Esophagus muscularis mucosa (tissue), 4 donors: ENCODE measurements around the gene B4GALT5. TPM values are rescaled to one million over a fixed set of nuclear protein-coding genes. Genes with fewer than 3 reads are reported as not detected.
A peak's percentile ranks its signal among the peaks of the same experiment; 100 is the strongest.

ENCODE experiments used
- DNase-seq: peaks from one replicate; pipeline ENCODE4 v3.0.0-alpha.2; 2017; ENCODE audit errors: extremely low spot score
- H3K27ac ChIP-seq, 4 donors: fragments of 200-600 bp; sonication (generic); replicated peaks in 1 of 4; 1 replicate in 3 of 4; 2 replicates in 1 of 4; pipeline ENCODE4 v1.5.1; 2016 to 2019; ENCODE audit warnings: mild to moderate bottlenecking in 1 of 4
- H3K27me3 ChIP-seq, 4 donors: fragments of 200-600 bp; sonication (generic); one replicate each; pipeline versions ENCODE4 v1.5.1 to v1.6.0; 2016 to 2019
- H3K36me3 ChIP-seq, 4 donors: fragments of 200-600 bp; sonication (generic); one replicate each; pipeline ENCODE4 v1.5.1; 2016 to 2019
- H3K4me1 ChIP-seq, 4 donors: fragments of 200-600 bp; sonication (generic); one replicate each; pipeline ENCODE4 v1.5.1; 2016 to 2019
- H3K4me3 ChIP-seq, 4 donors: fragments of 200-600 bp; sonication (generic); 1 replicate in 2 of 4; 2 replicates in 2 of 4; pipeline ENCODE4 v1.5.1; 2016 to 2019; ENCODE audit warnings: mild to moderate bottlenecking in 4 of 4, moderate library complexity in 1 of 4
- H3K9me3 ChIP-seq, 4 donors: fragments of 200-600 bp; sonication (generic); 1 replicate in 3 of 4; 2 replicates in 1 of 4; pipeline ENCODE4 v1.5.1; 2016 to 2019
- CTCF ChIP-seq, 3 experiments: fragments of 200-600 bp in 2 of 3; fragments of 450-650 bp in 1 of 3; sonication (generic) in 2 of 3; IDR thresholded peaks; one replicate each; pipeline ENCODE4 v1.5.1; 2017 to 2019; ENCODE audit warnings: antibody characterized with exemption in 3 of 3, mild to moderate bottlenecking in 2 of 3, moderate library complexity in 1 of 3
- EP300 ChIP-seq: sonication (generic); formaldehyde crosslinking; IDR thresholded peaks from one replicate; pipeline ENCODE4 v1.6.1; 2017; ENCODE audit warnings: antibody characterized with exemption
- POLR2A ChIP-seq: fragments of 450-650 bp; IDR thresholded peaks from one replicate; pipeline ENCODE4 v1.6.1; 2017; ENCODE audit warnings: antibody characterized with exemption, moderate library complexity, mild to moderate bottlenecking, low read depth
- POLR2AphosphoS5 ChIP-seq, 2 donors: sonication (generic); formaldehyde crosslinking; IDR thresholded peaks; one replicate each; pipeline ENCODE4 v1.6.1; 2017; ENCODE audit warnings: antibody characterized with exemption in 2 of 2
- WGBS: methylation state at CpG from one replicate; pipeline ENCODE4 v1.1.5; 2018; 5-methylcytosine and 5-hydroxymethylcytosine counted together
- intact Hi-C: fragments of 100-400 bp; cut with DNase I; formaldehyde crosslinking; loops from one replicate; pipeline ENCODE4 v1.15.1; 2023
- total RNA-seq, 4 donors: library from RNA; depleted of rRNA; stranded (reverse); fragments of >200 nt; gene quantifications; one replicate each; pipeline versions ENCODE4 v1.1.0 to v1.2.1, GENCODE V29; 2016

Gene B4GALT5
- total RNA-seq, 4 donors from 2014 or later, result 23.3 to 51.2 (median 37.1) TPM

DNA sequence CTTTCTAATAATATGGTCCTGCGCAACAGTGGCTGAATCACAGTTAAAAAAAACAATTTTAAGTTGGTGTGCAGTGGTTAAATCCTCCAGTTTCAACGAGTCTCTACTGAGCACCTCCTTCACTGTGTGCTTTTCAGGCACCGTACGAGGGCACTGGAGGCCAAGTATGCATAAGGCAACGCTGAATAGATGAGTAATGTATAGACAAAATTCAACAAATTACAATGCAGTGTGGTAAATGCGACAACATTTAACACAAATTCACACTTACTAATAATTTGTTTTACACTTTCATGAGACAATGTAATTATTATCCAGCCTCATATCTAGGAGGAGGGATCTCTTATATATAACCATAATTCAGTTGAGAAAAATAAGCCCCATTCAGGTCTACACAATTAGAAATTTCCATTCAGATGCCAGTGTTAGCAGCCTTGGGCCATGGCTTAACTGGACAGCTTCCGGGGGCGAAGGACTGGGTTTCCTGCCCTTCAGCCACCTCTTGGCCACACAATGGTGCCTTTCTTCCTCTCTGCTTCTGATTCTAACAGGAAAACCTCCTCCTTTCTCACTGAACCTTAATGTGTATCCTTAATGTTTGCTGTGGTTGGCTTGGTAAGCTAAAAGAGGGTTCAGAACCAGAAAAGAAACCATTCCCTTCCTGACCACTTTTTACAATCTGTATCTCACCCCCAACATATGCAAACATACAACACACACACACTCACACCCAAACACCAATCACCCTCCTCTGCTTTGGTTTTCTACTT, 51.9 kb downstream of the B4GALT5 start:
- Histone ChIP-seq H3K36me3 (no peaks in the 10 kb centered on the region), H3K9me3 (no peaks in the 10 kb centered on the region), H3K27me3 (no peaks in the 10 kb centered on the region), H3K27ac (no peak overlapping the region), H3K4me3 (no peak overlapping the region), H3K4me1 (peaks cover 28 to 53% (median 46%) of the 10 kb centered on the region in 4 donors)
- no peak for TF ChIP-seq CTCF (IDR thresholded peaks at IDR 0.05)
- no peak for TF ChIP-seq POLR2AphosphoS5 (IDR thresholded peaks at IDR 0.05)
- TF ChIP-seq EP300, result no peak
- no peak for TF ChIP-seq POLR2A
- DNase-seq, result no peak
- intact Hi-C loops, result no loop called here
- 89% methylated on average over 8 of the region's 8 CpGs for WGBS

GRCh38 chr20:49660912-49661311, 52.8 kb downstream of the B4GALT5 start:
- no peaks in the 10 kb centered on the region for H3K27me3 ChIP-seq
- H3K9me3 ChIP-seq, result no peaks in the 10 kb centered on the region
- 99% methylated on average over 5 of the region's 5 CpGs for WGBS
- peaks cover 0 to 7% (median 3%) of the 10 kb centered on the region in 4 donors for H3K36me3 ChIP-seq
- no peak for DNase-seq
- no peak for TF ChIP-seq POLR2AphosphoS5 (IDR thresholded peaks at IDR 0.05)
- no peak for TF ChIP-seq CTCF (IDR thresholded peaks at IDR 0.05)
- no peak for TF ChIP-seq POLR2A
- no peak for TF ChIP-seq EP300
- H3K27ac ChIP-seq, result no peak overlapping the region
- no peak overlapping the region for H3K4me3 ChIP-seq
- intact Hi-C loops, result no loop called here
- H3K4me1 ChIP-seq, result peaks cover 33 to 58% (median 45%) of the 10 kb centered on the region in 4 donors

DNA sequence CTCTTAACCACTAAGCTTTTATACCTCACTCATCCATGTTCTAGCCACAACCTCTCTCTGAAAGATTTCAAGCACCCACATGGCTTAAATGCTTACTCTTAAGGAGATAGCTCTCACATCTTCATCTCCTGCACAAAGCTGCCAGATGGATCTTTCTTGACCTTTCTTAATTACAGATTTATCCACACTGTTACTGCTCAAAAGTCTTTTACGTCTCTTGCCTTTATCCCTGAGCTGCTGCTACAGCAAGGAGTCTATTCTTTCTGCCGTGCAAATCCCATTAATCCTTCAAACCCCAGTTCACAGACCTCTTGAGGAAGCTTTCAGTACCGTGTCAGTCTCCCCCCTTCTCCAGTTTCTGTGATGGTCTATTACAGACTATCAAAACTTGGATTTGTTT, 54.6 kb downstream of the B4GALT5 start:
- no peak for TF ChIP-seq EP300
- no peak for TF ChIP-seq POLR2AphosphoS5 (IDR thresholded peaks at IDR 0.05)
- Histone ChIP-seq H3K27ac (no peak overlapping the region), H3K4me3 (no peak overlapping the region), H3K4me1 (peaks cover 33 to 58% (median 42%) of the 10 kb centered on the region in 4 donors), H3K36me3 (peaks cover 11 to 25% (median 22%) of the 10 kb centered on the region in 4 donors), H3K9me3 (no peaks in the 10 kb centered on the region), H3K27me3 (no peaks in the 10 kb centered on the region)
- 55% methylated on average over 3 of the region's 3 CpGs for WGBS
- intact Hi-C loops, result no loop called here
- DNase-seq, result no peak

DNA sequence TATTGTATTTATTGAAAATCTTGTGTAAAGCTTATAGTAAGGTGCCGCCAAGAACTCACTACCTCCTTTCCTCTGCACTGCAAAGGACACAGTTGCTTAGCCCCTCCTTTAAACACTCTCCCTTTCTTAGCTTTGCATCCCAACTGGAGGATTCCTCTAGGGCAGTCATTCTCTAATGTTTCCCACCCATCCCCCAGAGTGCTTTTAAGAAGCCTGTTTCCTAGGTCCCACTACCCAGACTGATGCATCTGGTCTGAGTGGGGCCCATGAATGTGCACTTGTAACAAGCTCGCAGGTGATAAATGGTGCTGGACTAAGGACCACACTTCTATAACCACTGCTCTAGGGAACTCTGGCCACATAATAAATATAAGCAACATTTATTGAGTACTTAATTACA, 55.2 kb downstream of the B4GALT5 start:
- intact Hi-C loops, result no loop called here
- Histone ChIP-seq H3K36me3 (peaks cover 15 to 31% (median 27%) of the 10 kb centered on the region in 4 donors), H3K27me3 (no peaks in the 10 kb centered on the region), H3K4me3 (no peak overlapping the region), H3K9me3 (no peaks in the 10 kb centered on the region), H3K27ac (no peak overlapping the region), H3K4me1 (peaks cover 33 to 58% (median 42%) of the 10 kb centered on the region in 4 donors)
- 92% methylated on average over 2 of the region's 2 CpGs for WGBS
- TF ChIP-seq POLR2AphosphoS5 (IDR thresholded peaks at IDR 0.05) (no peak), CTCF (IDR thresholded peaks at IDR 0.05) (no peak), POLR2A (no peak), EP300 (no peak)
- no peak for DNase-seq

GRCh38 chr20:49657118-49657901, 56.4 kb downstream of the B4GALT5 start:
- Histone ChIP-seq H3K4me1 (peaks cover 33 to 55% (median 40%) of the 10 kb centered on the region in 4 donors), H3K4me3 (no peak overlapping the region), H3K27ac (peak overlapping the region in 2 of 4 donors; percentile 1 to 28), H3K9me3 (no peaks in the 10 kb centered on the region), H3K27me3 (no peaks in the 10 kb centered on the region), H3K36me3 (peaks cover 15 to 43% (median 39%) of the 10 kb centered on the region in 4 donors)
- WGBS, result 78% methylated on average over 8 of the region's 8 CpGs
- DNase-seq, result no peak
- no peak for TF ChIP-seq CTCF (IDR thresholded peaks at IDR 0.05)
- TF ChIP-seq POLR2AphosphoS5 (IDR thresholded peaks at IDR 0.05), result no peak
- no peak for TF ChIP-seq EP300
- TF ChIP-seq POLR2A, result no peak
- intact Hi-C loops, result no loop called here
